ENCODE results near the gene HCFC1. TPM values are rescaled to one million over a fixed set of nuclear protein-coding genes. Genes with fewer than 3 reads are reported as not detected.
A peak's percentile ranks its signal among the peaks of the same experiment; 100 is the strongest.

HCFC1 gene
- total and polyA plus RNA-seq, 9 of the 15 experiments (the other 6 are each of a cell fraction or from before 2014, with no cell fraction given) = 2.8 to 133 (median 17.1) TPM

DNA sequence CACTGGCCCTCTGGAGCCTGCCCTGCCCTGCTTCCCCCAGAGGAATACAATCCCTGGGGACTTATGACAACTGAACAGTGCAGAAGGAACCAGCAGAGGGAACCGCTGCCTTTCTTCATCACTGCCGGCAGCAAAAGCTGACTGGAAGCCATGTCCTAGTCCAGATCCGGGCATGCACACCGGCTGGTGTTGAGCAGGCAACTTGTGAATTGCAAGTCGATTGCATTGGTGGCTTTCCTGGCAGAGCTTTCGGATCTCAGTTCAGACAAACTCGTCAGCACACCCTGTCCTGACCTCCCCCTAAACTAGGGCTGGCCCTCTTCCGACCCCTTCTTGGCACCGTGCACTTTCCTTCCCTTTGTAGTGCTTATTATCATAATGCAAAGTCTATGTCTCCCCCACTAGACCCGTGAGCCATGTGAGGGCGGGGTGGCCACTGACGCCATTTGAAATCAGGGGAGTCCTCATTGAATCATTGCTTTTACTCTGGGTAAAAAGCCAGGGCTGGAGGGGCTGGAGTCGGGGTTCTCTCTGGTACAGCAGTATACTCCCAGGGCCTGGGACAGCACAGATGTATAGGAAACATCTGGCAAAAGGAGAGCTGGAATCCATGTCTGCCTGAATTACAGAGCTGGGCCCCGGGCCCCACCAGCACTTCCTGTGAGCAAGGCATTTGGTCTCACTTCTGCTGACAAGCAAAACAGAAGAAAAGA lies 47.3 kb downstream of the HCFC1 start (continued):
- TF ChIP-seq, protein P1, sequence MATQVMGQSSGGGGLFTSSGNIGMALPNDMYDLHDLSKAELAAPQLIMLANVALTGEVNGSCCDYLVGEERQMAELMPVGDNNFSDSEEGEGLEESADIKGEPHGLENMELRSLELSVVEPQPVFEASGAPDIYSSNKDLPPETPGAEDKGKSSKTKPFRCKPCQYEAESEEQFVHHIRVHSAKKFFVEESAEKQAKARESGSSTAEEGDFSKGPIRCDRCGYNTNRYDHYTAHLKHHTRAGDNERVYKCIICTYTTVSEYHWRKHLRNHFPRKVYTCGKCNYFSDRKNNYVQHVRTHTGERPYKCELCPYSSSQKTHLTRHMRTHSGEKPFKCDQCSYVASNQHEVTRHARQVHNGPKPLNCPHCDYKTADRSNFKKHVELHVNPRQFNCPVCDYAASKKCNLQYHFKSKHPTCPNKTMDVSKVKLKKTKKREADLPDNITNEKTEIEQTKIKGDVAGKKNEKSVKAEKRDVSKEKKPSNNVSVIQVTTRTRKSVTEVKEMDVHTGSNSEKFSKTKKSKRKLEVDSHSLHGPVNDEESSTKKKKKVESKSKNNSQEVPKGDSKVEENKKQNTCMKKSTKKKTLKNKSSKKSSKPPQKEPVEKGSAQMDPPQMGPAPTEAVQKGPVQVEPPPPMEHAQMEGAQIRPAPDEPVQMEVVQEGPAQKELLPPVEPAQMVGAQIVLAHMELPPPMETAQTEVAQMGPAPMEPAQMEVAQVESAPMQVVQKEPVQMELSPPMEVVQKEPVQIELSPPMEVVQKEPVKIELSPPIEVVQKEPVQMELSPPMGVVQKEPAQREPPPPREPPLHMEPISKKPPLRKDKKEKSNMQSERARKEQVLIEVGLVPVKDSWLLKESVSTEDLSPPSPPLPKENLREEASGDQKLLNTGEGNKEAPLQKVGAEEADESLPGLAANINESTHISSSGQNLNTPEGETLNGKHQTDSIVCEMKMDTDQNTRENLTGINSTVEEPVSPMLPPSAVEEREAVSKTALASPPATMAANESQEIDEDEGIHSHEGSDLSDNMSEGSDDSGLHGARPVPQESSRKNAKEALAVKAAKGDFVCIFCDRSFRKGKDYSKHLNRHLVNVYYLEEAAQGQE (IDR thresholded peaks at IDR 0.05; ENCODE audit: borderline replicate concordance) = peak; percentile 56; the same call in 1 of the 2 replicates
- TF ChIP-seq, protein P1 (CRISPR knock-in tag; IDR thresholded peaks at IDR 0.05; ENCODE audit: low read depth) = no peak
- TF ChIP-seq, protein P2, sequence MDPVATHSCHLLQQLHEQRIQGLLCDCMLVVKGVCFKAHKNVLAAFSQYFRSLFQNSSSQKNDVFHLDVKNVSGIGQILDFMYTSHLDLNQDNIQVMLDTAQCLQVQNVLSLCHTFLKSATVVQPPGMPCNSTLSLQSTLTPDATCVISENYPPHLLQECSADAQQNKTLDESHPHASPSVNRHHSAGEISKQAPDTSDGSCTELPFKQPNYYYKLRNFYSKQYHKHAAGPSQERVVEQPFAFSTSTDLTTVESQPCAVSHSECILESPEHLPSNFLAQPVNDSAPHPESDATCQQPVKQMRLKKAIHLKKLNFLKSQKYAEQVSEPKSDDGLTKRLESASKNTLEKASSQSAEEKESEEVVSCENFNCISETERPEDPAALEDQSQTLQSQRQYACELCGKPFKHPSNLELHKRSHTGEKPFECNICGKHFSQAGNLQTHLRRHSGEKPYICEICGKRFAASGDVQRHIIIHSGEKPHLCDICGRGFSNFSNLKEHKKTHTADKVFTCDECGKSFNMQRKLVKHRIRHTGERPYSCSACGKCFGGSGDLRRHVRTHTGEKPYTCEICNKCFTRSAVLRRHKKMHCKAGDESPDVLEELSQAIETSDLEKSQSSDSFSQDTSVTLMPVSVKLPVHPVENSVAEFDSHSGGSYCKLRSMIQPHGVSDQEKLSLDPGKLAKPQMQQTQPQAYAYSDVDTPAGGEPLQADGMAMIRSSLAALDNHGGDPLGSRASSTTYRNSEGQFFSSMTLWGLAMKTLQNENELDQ (CRISPR knock-in tag; IDR thresholded peaks at IDR 0.05; ENCODE audit: borderline replicate concordance) = no peak
- TF ChIP-seq ETV6 (IDR thresholded peaks at IDR 0.05; ENCODE audit: borderline replicate concordance in 1 of 2, low read depth in 2 of 2, low read length in 1 of 2) = no peak
- TF ChIP-seq ETV6 (CRISPR knock-in tag; IDR thresholded peaks at IDR 0.05; ENCODE audit: borderline replicate concordance) = no peak
- TF ChIP-seq, protein P3, sequence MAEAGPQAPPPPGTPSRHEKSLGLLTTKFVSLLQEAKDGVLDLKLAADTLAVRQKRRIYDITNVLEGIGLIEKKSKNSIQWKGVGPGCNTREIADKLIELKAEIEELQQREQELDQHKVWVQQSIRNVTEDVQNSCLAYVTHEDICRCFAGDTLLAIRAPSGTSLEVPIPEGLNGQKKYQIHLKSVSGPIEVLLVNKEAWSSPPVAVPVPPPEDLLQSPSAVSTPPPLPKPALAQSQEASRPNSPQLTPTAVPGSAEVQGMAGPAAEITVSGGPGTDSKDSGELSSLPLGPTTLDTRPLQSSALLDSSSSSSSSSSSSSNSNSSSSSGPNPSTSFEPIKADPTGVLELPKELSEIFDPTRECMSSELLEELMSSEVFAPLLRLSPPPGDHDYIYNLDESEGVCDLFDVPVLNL (CRISPR knock-in tag; IDR thresholded peaks at IDR 0.05; ENCODE audit: low read depth) = no peak
- TF ChIP-seq ZNF583 (CRISPR knock-in tag; IDR thresholded peaks at IDR 0.05) = no peak
- TF ChIP-seq EHMT2 (IDR thresholded peaks at IDR 0.05) = no peak
- TF ChIP-seq, protein P4, sequence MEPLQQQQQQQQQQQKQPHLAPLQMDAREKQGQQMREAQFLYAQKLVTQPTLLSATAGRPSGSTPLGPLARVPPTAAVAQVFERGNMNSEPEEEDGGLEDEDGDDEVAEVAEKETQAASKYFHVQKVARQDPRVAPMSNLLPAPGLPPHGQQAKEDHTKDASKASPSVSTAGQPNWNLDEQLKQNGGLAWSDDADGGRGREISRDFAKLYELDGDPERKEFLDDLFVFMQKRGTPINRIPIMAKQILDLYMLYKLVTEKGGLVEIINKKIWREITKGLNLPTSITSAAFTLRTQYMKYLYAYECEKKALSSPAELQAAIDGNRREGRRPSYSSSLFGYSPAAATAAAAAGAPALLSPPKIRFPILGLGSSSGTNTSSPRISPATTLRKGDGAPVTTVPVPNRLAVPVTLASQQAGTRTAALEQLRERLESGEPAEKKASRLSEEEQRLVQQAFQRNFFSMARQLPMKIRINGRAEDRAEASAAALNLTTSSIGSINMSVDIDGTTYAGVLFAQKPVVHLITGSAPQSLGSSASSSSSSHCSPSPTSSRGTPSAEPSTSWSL (CRISPR knock-in tag; IDR thresholded peaks at IDR 0.05; ENCODE audit: borderline replicate concordance) = no peak
- TF ChIP-seq TEAD2 (tag; IDR thresholded peaks at IDR 0.05) = no peak
- TF ChIP-seq IFI16 (CRISPR knock-in tag; IDR thresholded peaks at IDR 0.05) = no peak
- TF ChIP-seq, protein P5, sequence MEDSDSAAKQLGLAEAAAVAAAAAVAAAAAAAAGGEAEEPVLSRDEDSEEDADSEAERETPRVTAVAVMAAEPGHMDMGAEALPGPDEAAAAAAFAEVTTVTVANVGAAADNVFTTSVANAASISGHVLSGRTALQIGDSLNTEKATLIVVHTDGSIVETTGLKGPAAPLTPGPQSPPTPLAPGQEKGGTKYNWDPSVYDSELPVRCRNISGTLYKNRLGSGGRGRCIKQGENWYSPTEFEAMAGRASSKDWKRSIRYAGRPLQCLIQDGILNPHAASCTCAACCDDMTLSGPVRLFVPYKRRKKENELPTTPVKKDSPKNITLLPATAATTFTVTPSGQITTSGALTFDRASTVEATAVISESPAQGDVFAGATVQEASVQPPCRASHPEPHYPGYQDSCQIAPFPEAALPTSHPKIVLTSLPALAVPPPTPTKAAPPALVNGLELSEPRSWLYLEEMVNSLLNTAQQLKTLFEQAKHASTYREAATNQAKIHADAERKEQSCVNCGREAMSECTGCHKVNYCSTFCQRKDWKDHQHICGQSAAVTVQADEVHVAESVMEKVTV (CRISPR knock-in tag; IDR thresholded peaks at IDR 0.05) = no peak
